ENCODE measurements around the gene DBF4B.

Gene DBF4B

GRCh38 chr17:44793885-44794842, 85.7 kb downstream of the DBF4B start:
- Mint-ChIP-seq H3K36me3 (no peaks in the 10 kb centered on the region), H3K4me1 (no peaks in the 10 kb centered on the region), H3K9me3 (no peaks in the 10 kb centered on the region), H3K27me3 (peaks cover 7% of the 10 kb centered on the region), H3K27ac (no peak overlapping the region), H3K4me3 (no peak overlapping the region)
- no peak for ATAC-seq

- Mint-ChIP-seq H3K36me3 (no peaks in the 10 kb centered on the region), H3K4me1 (no peaks in the 10 kb centered on the region), H3K9me3 (no peaks in the 10 kb centered on the region), H3K4me3 (no peak overlapping the region), H3K27ac (no peak overlapping the region), H3K27me3 (peaks cover 7% of the 10 kb centered on the region)
- ATAC-seq: no peak
Measured at GRCh38 chr17:44794851-44795413, 86.5 kb downstream of the DBF4B start.

- ATAC-seq: no peak
- Mint-ChIP-seq H3K9me3 (no peaks in the 10 kb centered on the region), H3K27me3 (peaks cover 7% of the 10 kb centered on the region), H3K36me3 (no peaks in the 10 kb centered on the region), H3K4me1 (no peaks in the 10 kb centered on the region), H3K4me3 (no peak overlapping the region), H3K27ac (no peak overlapping the region)
Measured at GRCh38 chr17:44795421-44795820, 87.0 kb downstream of the DBF4B start.

GRCh38 chr17:44795928-44796327, 87.5 kb downstream of the DBF4B start:
- Mint-ChIP-seq H3K36me3 (no peaks in the 10 kb centered on the region), H3K4me1 (no peaks in the 10 kb centered on the region), H3K27me3 (peaks cover 7% of the 10 kb centered on the region), H3K9me3 (no peaks in the 10 kb centered on the region), H3K4me3 (no peak overlapping the region), H3K27ac (no peak overlapping the region)
- no peak for ATAC-seq

GRCh38 chr17:44796731-44797130, 88.3 kb downstream of the DBF4B start:
- no peaks in the 10 kb centered on the region for H3K4me1 Mint-ChIP-seq
- no peak overlapping the region for H3K4me3 Mint-ChIP-seq
- no peak overlapping the region for H3K27ac Mint-ChIP-seq
- no peak for ATAC-seq
- H3K36me3 Mint-ChIP-seq: no peaks in the 10 kb centered on the region
- H3K27me3 Mint-ChIP-seq: peaks cover 7% of the 10 kb centered on the region
- no peaks in the 10 kb centered on the region for H3K9me3 Mint-ChIP-seq

- no peaks in the 10 kb centered on the region for H3K9me3 Mint-ChIP-seq
- no peak overlapping the region for H3K4me3 Mint-ChIP-seq
- H3K36me3 Mint-ChIP-seq: no peaks in the 10 kb centered on the region
- H3K27me3 Mint-ChIP-seq: peaks cover 7% of the 10 kb centered on the region
- ATAC-seq: no peak
- no peak overlapping the region for H3K27ac Mint-ChIP-seq
- no peaks in the 10 kb centered on the region for H3K4me1 Mint-ChIP-seq
Measured at GRCh38 chr17:44797802-44798201, 89.3 kb downstream of the DBF4B start.

- Mint-ChIP-seq H3K4me1 (no peaks in the 10 kb centered on the region), H3K27ac (no peak overlapping the region), H3K4me3 (no peak overlapping the region), H3K9me3 (no peaks in the 10 kb centered on the region), H3K27me3 (peaks cover 7% of the 10 kb centered on the region), H3K36me3 (no peaks in the 10 kb centered on the region)
- ATAC-seq: no peak
Measured at GRCh38 chr17:44798356-44798755, 89.9 kb downstream of the DBF4B start.
